Aorta (tissue), 5 donors: Measurements from ENCODE around the gene ZFP1. TPM values are rescaled to one million over a fixed set of nuclear protein-coding genes. Genes with fewer than 3 reads are reported as not detected.

Experiments
- ATAC-seq: fragments of 200-7000 bp; cut with Tn5 transposase; one replicate; pipeline ENCODE4 v1.9.1; 2022; ENCODE audit warnings: moderate library complexity; ENCODE audit not compliant: low FRiP score
- DNase-seq, 2 donors: peaks; one replicate each; pipeline ENCODE4 v3.0.0-alpha.2; 2020
- H3K27ac ChIP-seq, 2 donors: one replicate each; pipeline ENCODE4 v1.5.1; 2013; ENCODE audit warnings: low read length in 2 of 2, mild to moderate bottlenecking in 2 of 2, moderate library complexity in 2 of 2, control low read depth in 1 of 2, inconsistent platforms in 1 of 2, low read depth in 1 of 2
- H3K27me3 ChIP-seq, 2 donors: one replicate each; pipeline ENCODE4 v1.6.1; 2013; ENCODE audit warnings: control low read depth in 1 of 2, low read length in 1 of 2, mild to moderate bottlenecking in 1 of 2, moderate library complexity in 1 of 2; ENCODE audit not compliant: insufficient read depth in 2 of 2, control insufficient read depth in 1 of 2
- H3K36me3 ChIP-seq, 2 donors: one replicate each; pipeline ENCODE4 v1.6.1; 2013; ENCODE audit warnings: control low read depth in 1 of 2, low read length in 1 of 2, mild to moderate bottlenecking in 1 of 2; ENCODE audit not compliant: insufficient read depth in 2 of 2, control insufficient read depth in 1 of 2
- H3K4me1 ChIP-seq, 2 donors: one replicate each; pipeline ENCODE4 v1.6.1; 2013; ENCODE audit warnings: low read length in 2 of 2, control low read depth in 1 of 2, mild to moderate bottlenecking in 1 of 2, moderate library complexity in 1 of 2; ENCODE audit not compliant: insufficient read depth in 2 of 2, control insufficient read depth in 1 of 2
- H3K4me3 ChIP-seq, 2 donors: one replicate each; pipeline ENCODE4 v1.5.1; 2013; ENCODE audit warnings: low read length in 2 of 2, control low read depth in 1 of 2, mild to moderate bottlenecking in 1 of 2
- H3K9me3 ChIP-seq: one replicate; pipeline ENCODE4 v1.6.1; 2013; ENCODE audit warnings: mild to moderate bottlenecking, low read length; ENCODE audit not compliant: control insufficient read depth
- WGBS, 2 donors: extraction: QIAGEN DNeasy Blood & Tissue Kit; methylation state at CpG; one replicate each; pipeline ENCODE4 v1.1.7; 2013; 5-methylcytosine and 5-hydroxymethylcytosine counted together
- intact Hi-C, 2 donors: fragments of 100-400 bp; cut with DNase I; formaldehyde crosslinking; loops; one replicate each; pipeline versions ENCODE4 v1.14.2 to v1.15.0; 2022
- polyA plus RNA-seq, 2 donors: library from polyadenylated mRNA; stranded (reverse); fragments of 200-250 nt; gene quantifications; one replicate each; pipeline ENCODE4 v1.2.3, GENCODE V29; 2013
- total RNA-seq, 2 donors: library from RNA; stranded (reverse); fragmentation: NEBNext Ultra II Directional; extraction: Animal tissue kit (Norgen Biotek cat#: 25700); gene quantifications; one replicate each; pipeline ENCODE4 v1.2.1, GENCODE V29; 2021
- donor health status: healthy with polysubstance abuse.
- donor health status: Bipolar disorder and iron deficiency.
- donor health status: DM: no; HTN: no; CAD: no.
- donor health status: DM: no; HTN: no; CAD: no.
- donor health status: DM: yes; HTN: yes; CAD: no.

Gene ZFP1
- total and polyA plus RNA-seq, 4 donors = 3.9 to 19.2 (median 9.7) TPM

- no peaks in the 10 kb centered on the region for H3K27me3 ChIP-seq
- no peak for ATAC-seq
- intact Hi-C loops = no loop called here
- 86 to 89% methylated on average over 8 of the region's 8 CpGs for WGBS, 2 donors
- no peak overlapping the region for H3K4me3 ChIP-seq
- H3K4me1 ChIP-seq = no peaks in the 10 kb centered on the region
- no peak for DNase-seq
- H3K9me3 ChIP-seq = no peaks in the 10 kb centered on the region
- no peaks in the 10 kb centered on the region for H3K36me3 ChIP-seq
- H3K27ac ChIP-seq = no peak overlapping the region
These were observed 10.1 kb upstream of the ZFP1 start for GRCh38 chr16:75138233-75138632.

- DNase-seq = no peak
- Histone ChIP-seq H3K9me3 (no peaks in the 10 kb centered on the region), H3K4me1 (no peaks in the 10 kb centered on the region), H3K27me3 (no peaks in the 10 kb centered on the region), H3K4me3 (no peak overlapping the region), H3K27ac (no peak overlapping the region), H3K36me3 (no peaks in the 10 kb centered on the region)
- ATAC-seq = no peak
- intact Hi-C loops = no loop called here
- WGBS, 2 donors = 54 to 65% methylated on average over 9 of the region's 9 CpGs
These were observed 9.7 kb upstream of the ZFP1 start for GRCh38 chr16:75138636-75139035.

- Histone ChIP-seq H3K4me3 (no peak overlapping the region), H3K27me3 (no peaks in the 10 kb centered on the region), H3K27ac (no peak overlapping the region), H3K4me1 (no peaks in the 10 kb centered on the region), H3K36me3 (no peaks in the 10 kb centered on the region), H3K9me3 (no peaks in the 10 kb centered on the region)
- intact Hi-C loops = no loop called here
- ATAC-seq (no peak), DNase-seq (no peak)
- WGBS, 2 donors = 97 to 99% methylated on average over 5 of the region's 5 CpGs
These were observed 8.8 kb upstream of the ZFP1 start for GRCh38 chr16:75139498-75139897.

GRCh38 chr16:75143941-75144340 lies 4.4 kb upstream of the ZFP1 start:
- intact Hi-C loops = no loop called here
- WGBS, 2 donors = 73 to 78% methylated on average over 6 of the region's 6 CpGs

GRCh38 chr16:75147968-75148310 lies 385 bp upstream of the ZFP1 start:
- DNase-seq (no peak), ATAC-seq (no peak)
- no peaks in the 10 kb centered on the region for H3K36me3 ChIP-seq
- no peak overlapping the region for H3K27ac ChIP-seq
- intact Hi-C loops = no loop called here
- 43 to 47% methylated on average over 3 of the region's 3 CpGs for WGBS, 2 donors
- H3K27me3 ChIP-seq = no peaks in the 10 kb centered on the region
- H3K9me3 ChIP-seq = no peaks in the 10 kb centered on the region
- H3K4me3 ChIP-seq = no peak overlapping the region
- H3K4me1 ChIP-seq = no peaks in the 10 kb centered on the region

More at GRCh38 chr16:75143941-75144340, 4.4 kb upstream of the ZFP1 start:
- no peaks in the 10 kb centered on the region for H3K27me3 ChIP-seq
- ATAC-seq (no peak), DNase-seq (no peak)
- no peaks in the 10 kb centered on the region for H3K9me3 ChIP-seq
- no peaks in the 10 kb centered on the region for H3K4me1 ChIP-seq
- H3K27ac ChIP-seq = no peak overlapping the region
- H3K4me3 ChIP-seq = no peak overlapping the region
- H3K36me3 ChIP-seq = no peaks in the 10 kb centered on the region

GRCh38 chr16:75151798-75152197 lies 3.5 kb downstream of the ZFP1 start:
- intact Hi-C loops = no loop called here
- Histone ChIP-seq H3K36me3 (peaks cover 0 to 1% of the 10 kb centered on the region in 2 donors), H3K27ac (no peak overlapping the region), H3K27me3 (no peaks in the 10 kb centered on the region), H3K9me3 (no peaks in the 10 kb centered on the region), H3K4me1 (no peaks in the 10 kb centered on the region), H3K4me3 (no peak overlapping the region)
- 48 to 70% methylated on average over 2 of the region's 2 CpGs for WGBS, 2 donors
- DNase-seq (no peak), ATAC-seq (no peak)

GRCh38 chr16:75152635-75153034 lies 4.3 kb downstream of the ZFP1 start:
- H3K36me3 ChIP-seq = peaks cover 0 to 1% of the 10 kb centered on the region in 2 donors
- no peaks in the 10 kb centered on the region for H3K27me3 ChIP-seq
- no peaks in the 10 kb centered on the region for H3K4me1 ChIP-seq
- H3K9me3 ChIP-seq = no peaks in the 10 kb centered on the region
- H3K27ac ChIP-seq = no peak overlapping the region
- no peak overlapping the region for H3K4me3 ChIP-seq
- DNase-seq = no peak
- intact Hi-C loops = no loop called here
- ATAC-seq = no peak

- intact Hi-C loops = no loop called here
- Histone ChIP-seq H3K4me1 (no peaks in the 10 kb centered on the region), H3K9me3 (no peaks in the 10 kb centered on the region), H3K27me3 (no peaks in the 10 kb centered on the region), H3K36me3 (peaks cover 0 to 4% of the 10 kb centered on the region in 2 donors), H3K27ac (no peak overlapping the region), H3K4me3 (no peak overlapping the region)
- no peak for DNase-seq
- ATAC-seq = no peak
- 94 to 100% methylated on average over 1 of the region's 1 CpG for WGBS, 2 donors
These were observed 12.1 kb downstream of the ZFP1 start for GRCh38 chr16:75160386-75160785.

GRCh38 chr16:75169899-75170405 lies 21.6 kb downstream of the ZFP1 start:
- Histone ChIP-seq H3K9me3 (peaks cover 13% of the 10 kb centered on the region), H3K27ac (no peak overlapping the region), H3K4me1 (no peaks in the 10 kb centered on the region), H3K36me3 (peaks cover 21 to 24% of the 10 kb centered on the region in 2 donors), H3K4me3 (no peak overlapping the region), H3K27me3 (no peaks in the 10 kb centered on the region)
- 96 to 98% methylated on average over 10 of the region's 10 CpGs for WGBS, 2 donors
- ATAC-seq = no peak
- DNase-seq = no peak
- intact Hi-C loops = no loop called here
